Cardiac septum (tissue), 1 donor: Measurements from ENCODE around the gene TMEM250. TPM values are rescaled to one million over a fixed set of nuclear protein-coding genes. Genes with fewer than 3 reads are reported as not detected.

Experiments
- DNase-seq: peaks from one replicate; pipeline ENCODE4 v3.0.0-alpha.2; 2020; ENCODE audit warnings: low spot score
- intact Hi-C: fragments of 100-400 bp; cut with DNase I; formaldehyde crosslinking; loops from one replicate; pipeline ENCODE4 v1.14.0; 2022
- total RNA-seq: library from RNA; stranded (reverse); fragmentation: NEBNext Ultra II Directional; extraction: Animal tissue kit (Norgen Biotek cat#: 25700); gene quantifications from one replicate; pipeline ENCODE4 v1.2.1, GENCODE V29; 2021
- donor health status: DM: no; HTN: no; CAD: no.

Gene TMEM250
- total RNA-seq, 1 donor from 2014 or later: 19.8 TPM

GRCh38 chr9:136133959-136134484, 15.3 kb upstream of the TMEM250 start:
- intact Hi-C loops: no loop called here
- no peak for DNase-seq

GRCh38 chr9:136133191-136133958, 14.7 kb upstream of the TMEM250 start:
- intact Hi-C loops: no loop called here
- DNase-seq: no peak

- DNase-seq: no peak
- intact Hi-C loops: no loop called here
Observed at GRCh38 chr9:136132512-136133050, 13.9 kb upstream of the TMEM250 start.

- intact Hi-C loops: no loop called here
Observed at GRCh38 chr9:136131629-136132511, 13.2 kb upstream of the TMEM250 start.

GRCh38 chr9:136129176-136129575, 10.5 kb upstream of the TMEM250 start:
- no peak for DNase-seq
- intact Hi-C loops: no loop called here

More at GRCh38 chr9:136131629-136132511, 13.2 kb upstream of the TMEM250 start:
- DNase-seq: no peak

- DNase-seq: no peak
- intact Hi-C loops: no loop called here
Observed at GRCh38 chr9:136128436-136128835, 9.8 kb upstream of the TMEM250 start.

GRCh38 chr9:136127313-136127712, 8.6 kb upstream of the TMEM250 start:
- DNase-seq: no peak
- intact Hi-C loops: no loop called here

GRCh38 chr9:136124976-136125692, 6.5 kb upstream of the TMEM250 start:
- no peak for DNase-seq
- intact Hi-C loops: loop anchor here (5.0 kb wide), 2 partner anchors 423 to 523 kb away; partner anchors contain the start of gene KCNT1

GRCh38 chr9:136122425-136123383, 4.0 kb upstream of the TMEM250 start:
- DNase-seq: peak; percentile 92
- intact Hi-C loops: loop anchor here (1.0 to 5.0 kb wide), 4 partner anchors 155 to 520 kb away; partner anchors contain the start of gene KCNT1

GRCh38 chr9:136121801-136122200, 3.1 kb upstream of the TMEM250 start:
- intact Hi-C loops: loop anchor here (2.0 to 5.0 kb wide), 3 partner anchors 257 to 520 kb away; partner anchors contain the start of gene KCNT1
- no peak for DNase-seq

- DNase-seq: no peak
- intact Hi-C loops: loop anchor here (1.0 to 5.0 kb wide), 3 partner anchors 158 to 518 kb away; partner anchors contain the start of gene KCNT1
Observed at GRCh38 chr9:136120438-136120844, 1.8 kb upstream of the TMEM250 start.

GRCh38 chr9:136119883-136120393, 1.3 kb upstream of the TMEM250 start:
- intact Hi-C loops: loop anchor here (1.0 to 5.0 kb wide), 4 partner anchors 158 to 518 kb away; partner anchors contain the start of genes CAMSAP1 and KCNT1

GRCh38 chr9:136119061-136119882, 597 bp upstream of the TMEM250 start:
- intact Hi-C loops: loop anchor here (5.0 kb wide), 1 partner anchor 212 kb away; the partner anchor contains the start of gene CAMSAP1
- no peak for DNase-seq

More at GRCh38 chr9:136119883-136120393, 1.3 kb upstream of the TMEM250 start:
- DNase-seq: no peak

GRCh38 chr9:136117916-136118319, 757 bp downstream of the TMEM250 start:
- DNase-seq: no peak
- intact Hi-C loops: loop anchor here (1.0 to 5.0 kb wide), 2 partner anchors 23 to 211 kb away; partner anchors contain the start of genes CAMSAP1 and NACC2

GRCh38 chr9:136117291-136117915, 1.3 kb downstream of the TMEM250 start:
- intact Hi-C loops: loop anchor here (5.0 kb wide), 1 partner anchor 210 kb away; the partner anchor contains the start of gene CAMSAP1
- DNase-seq: no peak
